ENCODE measurements around the gene EXOC6.

Gene EXOC6

GRCh38 chr10:92832998-92833650 is 15.2 kb upstream of the EXOC6 start:
- no peak for DNase-seq

DNA sequence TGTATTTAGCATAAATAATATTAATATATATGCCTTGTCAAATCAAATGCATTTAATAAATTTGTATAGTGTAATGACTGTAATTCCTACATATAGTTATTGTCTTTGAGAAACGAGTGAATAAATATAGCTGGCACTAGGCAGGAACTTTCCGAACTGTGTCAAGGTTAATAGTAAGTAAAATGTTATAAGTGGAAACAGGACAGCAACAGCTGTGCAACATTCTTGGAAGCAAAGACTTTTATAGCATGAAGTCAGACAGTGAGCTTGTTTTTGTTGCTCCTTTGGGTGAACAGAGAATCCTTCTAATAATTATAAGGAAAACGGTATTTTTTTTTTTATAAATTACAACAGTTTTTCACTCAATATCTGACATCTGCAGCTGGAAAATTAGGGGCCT is 14.0 kb upstream of the EXOC6 start:
- no peak for DNase-seq

DNA sequence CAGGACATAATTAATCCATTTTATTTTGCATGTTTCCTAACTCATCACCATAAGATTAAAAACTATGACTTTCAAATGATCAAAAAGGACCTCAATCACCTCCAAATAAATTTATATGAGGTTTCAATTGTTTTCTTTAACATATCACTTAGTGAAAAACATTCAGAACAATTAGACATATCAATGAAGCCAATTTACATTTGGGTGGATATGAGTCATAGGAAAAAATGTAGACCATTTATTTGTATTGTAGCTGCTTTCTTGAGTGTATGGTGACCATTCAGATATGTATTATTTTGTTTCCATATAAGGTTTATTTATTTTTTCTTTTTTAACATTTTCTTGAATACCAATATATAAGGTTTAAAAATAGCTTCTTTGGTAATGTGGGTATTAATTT is 13.3 kb upstream of the EXOC6 start:
- no peak for DNase-seq

GRCh38 chr10:92837456-92837855 is 10.9 kb upstream of the EXOC6 start:
- DNase-seq = no peak

DNA sequence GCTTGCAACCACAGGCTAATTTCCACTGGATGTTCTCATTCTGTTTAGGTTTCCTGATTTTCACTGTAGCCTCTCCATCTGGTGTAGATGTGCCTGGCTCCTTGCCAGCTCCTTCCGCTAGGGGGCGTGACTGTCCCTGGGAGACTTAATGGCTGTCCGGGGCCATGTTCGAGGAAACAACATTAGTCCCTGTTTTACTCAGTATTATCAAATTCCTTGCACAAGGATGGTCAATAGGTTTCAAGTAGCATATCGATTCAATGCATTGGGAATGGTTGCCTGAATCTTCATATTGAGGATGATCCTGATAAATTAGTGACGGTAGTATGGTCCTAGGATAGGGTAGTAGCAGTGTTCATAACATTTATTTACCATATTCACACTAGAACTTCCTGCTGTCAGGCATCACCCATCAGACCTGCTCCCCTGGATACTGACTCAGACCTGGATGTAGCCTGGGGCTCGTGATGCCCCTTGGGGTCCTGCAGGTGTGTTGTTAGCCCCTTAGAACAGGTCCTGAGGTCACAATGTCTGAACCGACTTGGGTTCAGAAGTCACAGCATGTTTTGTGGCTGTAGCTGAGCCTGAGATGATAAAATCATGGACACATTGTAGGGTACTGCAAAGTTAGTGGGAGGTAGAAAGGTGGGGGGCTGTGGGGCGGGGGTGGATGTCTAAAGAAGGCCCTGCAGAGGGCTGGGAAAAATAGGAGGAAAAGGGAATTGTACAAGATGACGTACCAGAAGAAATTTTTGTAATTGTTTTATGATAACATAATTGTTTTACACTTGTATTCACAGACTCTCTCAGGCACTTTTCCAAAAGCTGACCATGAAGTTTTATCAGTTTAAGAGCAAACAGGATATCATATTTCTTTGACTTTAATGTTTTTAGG is 8.9 kb upstream of the EXOC6 start:
- DNase-seq = peak in 5 of 6 experiments; percentile 4 to 15 (median 8)

- no peak for DNase-seq
These were observed 3.6 kb upstream of the EXOC6 start for GRCh38 chr10:92844746-92845145.

DNA sequence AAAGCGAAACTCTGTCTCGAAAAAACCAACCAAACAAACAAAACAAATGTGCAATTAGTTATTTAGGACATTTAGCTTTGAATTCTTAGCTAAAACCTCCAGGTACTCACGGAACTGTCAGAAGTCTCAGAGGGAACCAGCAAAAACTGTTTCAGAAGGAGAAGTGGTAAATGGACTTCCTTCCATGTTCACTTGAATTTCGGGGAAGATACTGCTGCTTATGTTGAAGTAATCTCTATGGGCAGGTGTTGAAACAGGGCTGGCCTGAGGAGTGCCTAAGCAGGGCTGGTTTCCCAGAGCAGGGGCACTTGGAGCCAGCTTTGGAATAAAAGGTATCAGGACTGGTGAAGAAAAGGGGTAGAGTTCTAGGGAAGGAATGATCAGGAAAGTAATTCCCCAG is 2.4 kb upstream of the EXOC6 start:
- DNase-seq = no peak

DNA sequence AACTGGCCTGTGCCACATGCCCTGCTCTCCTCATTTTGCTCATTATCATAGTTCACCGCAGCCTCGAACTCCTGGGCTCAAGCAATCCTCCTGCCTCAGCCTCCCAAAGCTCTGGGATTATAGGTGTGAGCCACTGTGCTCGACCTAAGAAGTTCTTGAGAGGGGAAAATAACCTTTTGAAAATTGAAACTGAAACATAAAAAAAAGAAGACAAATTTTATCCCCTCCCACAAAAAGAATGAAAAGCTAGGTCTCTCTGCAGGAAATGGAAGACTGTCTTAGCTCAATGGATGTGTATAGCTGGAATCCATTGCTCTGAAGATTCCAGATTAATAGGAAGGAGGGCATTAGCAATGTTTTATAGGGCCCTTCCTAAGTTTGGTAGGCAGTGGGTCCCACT is 2.0 kb upstream of the EXOC6 start:
- no peak for DNase-seq

GRCh38 chr10:92846854-92847201 is 1.5 kb upstream of the EXOC6 start:
- DNase-seq = no peak

GRCh38 chr10:92847202-92847864 is 987 bp upstream of the EXOC6 start:
- DNase-seq = no peak

DNA sequence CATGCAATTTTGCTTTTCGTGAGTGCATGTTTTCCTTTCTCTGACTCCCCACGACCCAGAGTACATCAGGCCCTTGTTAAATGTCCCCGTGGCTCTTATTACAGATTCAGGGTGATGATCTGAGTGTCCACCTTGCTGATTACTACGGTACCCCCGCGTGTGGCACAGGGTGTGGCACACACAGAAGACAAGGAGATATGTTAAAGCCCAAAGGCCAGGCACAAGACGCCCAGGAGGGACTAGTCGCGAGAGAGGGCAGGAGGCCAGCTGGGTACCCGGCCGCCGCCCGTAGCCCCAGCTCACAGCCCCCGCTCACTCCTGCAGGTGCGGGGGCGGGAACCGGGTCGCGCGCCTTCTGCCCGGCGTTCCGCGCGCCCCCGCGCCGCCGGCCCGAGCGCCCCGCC is 281 bp upstream of the EXOC6 start:
- DNase-seq = no peak

DNA sequence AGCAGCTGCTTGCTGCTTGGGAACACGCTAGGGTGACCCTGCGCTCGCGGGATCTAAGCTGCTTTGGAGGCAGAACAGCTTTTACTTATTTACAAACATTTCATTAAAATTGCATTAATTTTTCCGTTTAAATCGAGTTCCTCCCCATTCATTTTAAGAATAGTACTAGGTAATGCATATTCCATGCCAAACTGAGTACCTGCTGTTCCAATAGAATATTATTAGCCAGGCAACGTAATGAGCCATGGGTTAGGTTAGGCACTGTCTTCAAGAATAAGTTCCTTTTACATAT is 860 bp downstream of the EXOC6 start:
- no peak for DNase-seq

- peak in 1 of 6 experiments; percentile 1 for DNase-seq
These were observed 1.3 kb downstream of the EXOC6 start for GRCh38 chr10:92849576-92850090.

GRCh38 chr10:92850185-92850584 is 1.9 kb downstream of the EXOC6 start:
- no peak for DNase-seq

- no peak for DNase-seq
These were observed 2.7 kb downstream of the EXOC6 start for GRCh38 chr10:92851003-92851402.

GRCh38 chr10:92855560-92855959 is 7.2 kb downstream of the EXOC6 start:
- DNase-seq = no peak

DNA sequence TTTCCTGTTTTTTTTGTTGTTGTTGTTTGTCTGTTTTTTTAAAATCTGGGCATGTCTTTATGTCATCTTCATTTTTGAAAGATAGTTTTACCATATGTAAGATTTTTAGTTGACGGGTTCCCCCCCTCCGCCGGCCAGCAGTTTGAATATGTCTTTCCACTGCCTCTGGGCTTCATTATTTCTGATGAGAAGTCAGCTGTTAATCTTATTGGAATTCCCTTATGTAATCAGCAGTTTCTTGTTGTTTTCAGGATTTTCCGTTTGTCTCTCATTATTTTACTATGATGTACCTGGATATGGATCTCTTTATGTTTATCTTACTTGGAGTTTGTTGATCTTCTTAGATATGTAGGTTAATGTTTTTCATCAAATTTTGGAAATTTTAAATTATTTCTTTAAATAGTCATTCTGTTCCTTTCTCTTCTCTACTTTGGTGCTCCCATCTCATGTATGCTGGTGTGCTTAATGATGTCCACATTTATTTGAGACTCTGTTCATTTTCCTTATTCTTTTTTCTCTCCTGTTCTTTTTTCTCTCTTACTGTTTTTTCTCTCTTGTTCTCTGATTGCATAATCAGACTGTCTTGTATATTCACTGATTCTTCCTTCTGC is 9.7 kb downstream of the EXOC6 start:
- no peak for DNase-seq

GRCh38 chr10:92867235-92867634 is 18.9 kb downstream of the EXOC6 start:
- no peak for DNase-seq

DNA sequence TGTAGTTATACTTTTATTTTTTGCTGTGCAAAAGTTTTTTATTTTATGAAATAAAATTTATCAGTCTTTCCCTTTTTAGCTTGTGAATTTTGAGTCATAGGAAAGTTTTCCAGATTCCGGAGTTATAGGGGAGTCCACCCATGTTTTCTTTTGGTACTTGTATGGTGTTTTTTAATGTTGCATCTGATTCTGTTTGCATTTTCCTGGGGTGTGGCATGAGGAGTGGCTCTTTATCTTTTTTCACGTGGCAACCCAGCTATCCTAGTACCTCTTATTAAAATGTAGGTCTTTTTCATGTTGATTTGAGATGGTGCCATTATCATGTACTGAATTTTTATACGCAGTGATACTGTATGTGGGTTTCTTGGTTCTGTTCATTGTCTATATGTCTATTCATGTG is 19.7 kb downstream of the EXOC6 start:
- no peak for DNase-seq

DNA sequence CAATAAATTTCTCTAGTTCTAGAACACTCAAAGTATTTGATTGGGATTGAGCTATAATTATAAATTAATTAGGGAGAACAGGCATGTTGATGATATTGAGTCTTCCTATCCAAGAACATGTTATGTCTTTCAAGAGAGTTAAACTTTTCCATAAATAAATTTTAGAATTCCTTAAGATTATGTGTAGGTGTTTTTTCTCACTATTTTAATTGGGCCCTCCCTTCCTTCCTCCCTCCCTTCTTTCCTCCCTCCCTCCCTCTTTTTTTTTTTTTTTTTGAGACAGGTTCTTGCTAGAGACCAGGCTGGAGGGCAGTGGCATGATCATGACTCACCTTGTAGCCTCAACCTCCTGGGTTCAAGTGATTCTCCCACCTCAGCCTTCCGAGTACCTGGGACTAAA is 20.2 kb downstream of the EXOC6 start:
- DNase-seq = no peak

DNA sequence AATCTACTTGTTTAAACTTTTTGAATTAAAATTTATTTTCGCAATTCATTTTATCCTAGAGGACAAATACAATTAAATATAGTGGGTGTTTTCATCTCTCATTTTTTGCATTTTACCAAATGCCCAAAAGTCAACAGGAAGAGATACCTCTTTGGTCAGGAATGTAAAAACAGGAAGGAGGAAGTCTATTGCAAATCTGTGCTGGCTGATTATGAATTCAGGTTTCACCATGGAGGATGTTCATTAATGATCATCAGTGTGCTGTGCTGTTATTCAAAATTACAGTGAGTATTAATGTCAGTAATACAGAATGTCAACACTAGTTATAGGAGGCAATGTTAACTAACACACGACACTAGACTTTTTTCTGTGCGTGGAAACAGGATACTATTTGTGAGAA is 24.7 kb downstream of the EXOC6 start:
- no peak for DNase-seq

- DNase-seq = no peak
These were observed 28.3 kb downstream of the EXOC6 start for GRCh38 chr10:92876509-92877036.

- DNase-seq = peak in 2 of 6 experiments; percentile 33 to 43
These were observed 32.0 kb downstream of the EXOC6 start for GRCh38 chr10:92880233-92880861.
